H9 (cell line): ENCODE results near the gene MYO18B. TPM values are rescaled to one million over a fixed set of nuclear protein-coding genes. Genes with fewer than 3 reads are reported as not detected.
A peak's percentile ranks its signal among the peaks of the same experiment; 100 is the strongest.

Experiments
- DNase-seq: peaks from one replicate; pipeline ENCODE4 v3.0.0-alpha.2; 2017
- H2AFZ ChIP-seq: one replicate; pipeline ENCODE4 v1.6.1; 2013; ENCODE audit warnings: mild to moderate bottlenecking, low read length, control low read depth, moderate library complexity
- H2AK5ac ChIP-seq: 2 replicates; pipeline ENCODE4 v1.6.1; 2013; ENCODE audit warnings: low read length, control low read depth, mixed read lengths; ENCODE audit not compliant: insufficient read length
- H2BK120ac ChIP-seq: one replicate; pipeline ENCODE4 v1.6.1; 2013; ENCODE audit warnings: low read depth, mild to moderate bottlenecking, low read length, control low read depth, inconsistent platforms; ENCODE audit not compliant: poor library complexity, severe bottlenecking
- H2BK12ac ChIP-seq: 2 replicates; pipeline ENCODE4 v1.6.1; 2013; ENCODE audit warnings: low read length, control low read depth, mixed read lengths, low read depth; ENCODE audit not compliant: insufficient read length
- H2BK15ac ChIP-seq: 2 replicates; pipeline ENCODE4 v1.6.1; 2013; ENCODE audit warnings: low read depth, low read length, control low read depth
- H2BK20ac ChIP-seq: one replicate; pipeline ENCODE4 v1.6.1; 2013; ENCODE audit warnings: low read depth, mild to moderate bottlenecking, low read length, control low read depth, inconsistent platforms; ENCODE audit not compliant: poor library complexity, severe bottlenecking
- H2BK5ac ChIP-seq: 2 replicates; pipeline ENCODE4 v1.6.1; 2013; ENCODE audit warnings: low read length, control low read depth, mixed read lengths; ENCODE audit not compliant: insufficient read length
- H3K14ac ChIP-seq: 2 replicates; pipeline ENCODE4 v1.6.1; 2013; ENCODE audit warnings: low read length, control low read depth; ENCODE audit not compliant: insufficient read depth
- H3K18ac ChIP-seq: 2 replicates; pipeline ENCODE4 v1.6.1; 2013; ENCODE audit warnings: low read depth, mild to moderate bottlenecking, mixed read lengths, low read length, control low read depth; ENCODE audit not compliant: insufficient read length
- H3K23ac ChIP-seq: 2 replicates; pipeline ENCODE4 v1.6.1; 2013; ENCODE audit warnings: low read length, control low read depth, mixed read lengths, low read depth; ENCODE audit not compliant: insufficient read length
- H3K23me2 ChIP-seq: 2 replicates; pipeline ENCODE4 v1.6.1; 2013; ENCODE audit warnings: low read depth, mild to moderate bottlenecking, mixed read lengths, low read length, control low read depth; ENCODE audit not compliant: insufficient read length, poor library complexity, severe bottlenecking
- H3K27ac ChIP-seq: 2 replicates; pipeline ENCODE4 v1.5.1; 2013; ENCODE audit warnings: low read length, control low read depth, mixed read lengths, low read depth; ENCODE audit not compliant: insufficient read length
- H3K27me3 ChIP-seq: 2 replicates; pipeline ENCODE4 v1.6.1; 2013; ENCODE audit warnings: low read length, control low read depth, inconsistent platforms; ENCODE audit not compliant: insufficient read depth
- H3K4ac ChIP-seq: 2 replicates; pipeline ENCODE4 v1.6.1; 2013; ENCODE audit warnings: low read depth, mild to moderate bottlenecking, control low read depth, inconsistent platforms, low read length, moderate library complexity
- H3K4me1 ChIP-seq: 2 replicates; pipeline ENCODE4 v1.6.1; 2013; ENCODE audit warnings: low read length, control low read depth, inconsistent platforms; ENCODE audit not compliant: insufficient read depth
- H3K4me2 ChIP-seq: 2 replicates; pipeline ENCODE4 v1.6.1; 2013; ENCODE audit warnings: low read length, control low read depth, mixed read lengths; ENCODE audit not compliant: insufficient read length, insufficient read depth
- H3K56ac ChIP-seq: 2 replicates; pipeline ENCODE4 v1.6.1; 2013; ENCODE audit warnings: low read depth, mild to moderate bottlenecking, mixed read lengths, low read length, control low read depth; ENCODE audit not compliant: insufficient read length
- H3K79me1 ChIP-seq: 2 replicates; pipeline ENCODE4 v1.6.1; 2013; ENCODE audit warnings: low read depth, mild to moderate bottlenecking, moderate library complexity, low read length, control low read depth, inconsistent platforms; ENCODE audit not compliant: insufficient read depth, poor library complexity, severe bottlenecking
- H3K79me2 ChIP-seq: 2 replicates; pipeline ENCODE4 v1.6.1; 2013; ENCODE audit warnings: low read length, control low read depth, inconsistent platforms; ENCODE audit not compliant: insufficient read depth
- H3K9ac ChIP-seq: 2 replicates; pipeline ENCODE4 v1.6.1; 2013; ENCODE audit warnings: low read length, control low read depth, mixed read lengths; ENCODE audit not compliant: insufficient read length; ENCODE audit errors: extremely low read depth
- H3K9me3 ChIP-seq: one replicate; pipeline ENCODE4 v1.6.1; 2013; ENCODE audit warnings: low read depth, low read length, inconsistent platforms; ENCODE audit not compliant: control insufficient read depth
- H3T11ph ChIP-seq: one replicate; pipeline ENCODE4 v1.6.1; 2013; ENCODE audit warnings: mild to moderate bottlenecking, low read length, control low read depth, inconsistent platforms
- H4K20me1 ChIP-seq: one replicate; pipeline ENCODE4 v1.6.1; 2013; ENCODE audit not compliant: control insufficient read depth, insufficient read length, insufficient read depth
- H4K5ac ChIP-seq: 2 replicates; pipeline ENCODE4 v1.6.1; 2013; ENCODE audit warnings: low read depth, mild to moderate bottlenecking, mixed read lengths, low read length, control low read depth; ENCODE audit not compliant: insufficient read length
- H4K8ac ChIP-seq: replicated peaks from 2 replicates; pipeline ENCODE4 v1.6.1; 2013; ENCODE audit warnings: low read length, control low read depth, mixed read lengths, low read depth; ENCODE audit not compliant: insufficient read length
- H4K91ac ChIP-seq: 2 replicates; pipeline ENCODE4 v1.6.1; 2013; ENCODE audit warnings: low read depth, mild to moderate bottlenecking, moderate library complexity, mixed read lengths, low read length, control low read depth; ENCODE audit not compliant: insufficient read length
- H3K27ac Mint-ChIP-seq, 3 experiments: 2 replicates in 2 of 3; 3 replicates in 1 of 3; pipeline ENCODE4 v1.8.0; 2020 to 2021; ENCODE audit warnings: mixed read lengths in 3 of 3, mild to moderate bottlenecking in 1 of 3, moderate library complexity in 1 of 3
- H3K27me3 Mint-ChIP-seq: 2 replicates; pipeline ENCODE4 v1.8.0; 2021; ENCODE audit warnings: low read depth, mild to moderate bottlenecking, moderate library complexity, mixed read lengths
- H3K36me3 Mint-ChIP-seq, 3 experiments: 2 replicates in 2 of 3; 3 replicates in 1 of 3; pipeline ENCODE4 v1.8.0; 2020 to 2021; ENCODE audit warnings: low read depth in 3 of 3, mixed read lengths in 3 of 3; ENCODE audit not compliant: insufficient read depth in 1 of 3
- H3K4me1 Mint-ChIP-seq, 2 experiments: 2 replicates each; pipeline ENCODE4 v1.8.0; 2020; ENCODE audit warnings: mixed read lengths in 2 of 2
- H3K4me3 Mint-ChIP-seq, 2 experiments: 2 replicates in 1 of 2; 3 replicates in 1 of 2; pipeline ENCODE4 v1.8.0; 2020 to 2021; ENCODE audit warnings: mild to moderate bottlenecking in 2 of 2, mixed read lengths in 2 of 2, moderate library complexity in 1 of 2
- H3K9me3 Mint-ChIP-seq, 2 experiments: 2 replicates in 1 of 2; 3 replicates in 1 of 2; pipeline ENCODE4 v1.8.0; 2020; ENCODE audit warnings: mild to moderate bottlenecking in 2 of 2, mixed read lengths in 2 of 2, moderate library complexity in 1 of 2
- CTCF ChIP-seq: fragments of 200-600 bp; sonication (generic); conservative IDR thresholded peaks from 3 replicates; pipeline ENCODE4 v1.8.0; 2021; ENCODE audit warnings: antibody characterized with exemption, mild to moderate bottlenecking
- WGBS: extraction: QIAGEN DNeasy Blood & Tissue Kit; methylation state at CpG from one replicate; pipeline ENCODE4 v1.1.7; 2013; ENCODE audit warnings: missing lambda C conversion rate, low lambda C conversion rate, mixed read lengths; ENCODE audit not compliant: insufficient read length; ENCODE audit errors: extremely low coverage; 5-methylcytosine and 5-hydroxymethylcytosine counted together
- total RNA-seq: library from RNA; stranded (reverse); gene quantifications from 2 replicates; pipeline ENCODE4 v1.2.1, GENCODE V29; 2021

MYO18B gene
- total RNA-seq, 1 experiment from 2014 or later, result 0.46 TPM

GRCh38 chr22:25697181-25697664 is 44.8 kb upstream of the MYO18B start:
- Histone ChIP-seq H4K5ac (no peak overlapping the region), H2BK5ac (no peak overlapping the region), H2AFZ (no peak overlapping the region), H4K8ac (no peak overlapping the region), H4K20me1 (no peaks in the 10 kb centered on the region), H3K9me3 (no peaks in the 10 kb centered on the region), H4K91ac (no peak overlapping the region), H3T11ph (no peak overlapping the region), H2BK12ac (no peak overlapping the region), H3K4ac (no peak overlapping the region), H3K18ac (no peak overlapping the region), H3K4me2 (no peak overlapping the region), H3K23me2 (no peaks in the 10 kb centered on the region), H2BK15ac (no peak overlapping the region), H3K79me2 (no peaks in the 10 kb centered on the region), H3K27me3 (no peaks in the 10 kb centered on the region), H3K56ac (no peak overlapping the region), H2BK120ac (no peak overlapping the region), H2BK20ac (no peak overlapping the region), H3K79me1 (no peaks in the 10 kb centered on the region), H2AK5ac (no peak overlapping the region), H3K9ac (no peak overlapping the region), H3K4me1 (peaks cover 2% of the 10 kb centered on the region; the same call in 1 of the 2 replicates), H3K14ac (no peak overlapping the region), H3K27ac (no peak overlapping the region), H3K23ac (no peak overlapping the region)
- Mint-ChIP-seq H3K27ac (peak overlapping the region in 1 of 3 experiments; percentile 10; a peak in 1 of 7 replicates), H3K4me3 (no peak overlapping the region), H3K36me3 (peaks cover 2 to 23% (median 15%) of the 10 kb centered on the region in 3 experiments; a peak in 6 of 7 replicates), H3K27me3 (no peaks in the 10 kb centered on the region), H3K9me3 (no peaks in the 10 kb centered on the region), H3K4me1 (peaks cover 6 to 11% of the 10 kb centered on the region in 2 experiments; a peak in 3 of 4 replicates)
- no peak for DNase-seq
- WGBS, result no CpG with 5 or more reads among the region's 5 CpGs
- TF ChIP-seq CTCF, result no peak
